Amygdala (tissue), 56 donors: Measurements from ENCODE around the gene EIF3L.
A peak's percentile ranks its signal among the peaks of the same experiment; 100 is the strongest.

Experiments used
- DNase-seq, 56 donors: peaks; one replicate each; lab custom pipeline; 2025; lab: John Stamatoyannopoulos, UW

Gene EIF3L

GRCh38 chr22:37816543-37817180 lies 32.6 kb upstream of the EIF3L start:
- no peak for DNase-seq

GRCh38 chr22:37817705-37818408 lies 31.4 kb upstream of the EIF3L start:
- DNase-seq: peak in 52 of 56 donors; percentile 24 to 86 (median 71)

DNA sequence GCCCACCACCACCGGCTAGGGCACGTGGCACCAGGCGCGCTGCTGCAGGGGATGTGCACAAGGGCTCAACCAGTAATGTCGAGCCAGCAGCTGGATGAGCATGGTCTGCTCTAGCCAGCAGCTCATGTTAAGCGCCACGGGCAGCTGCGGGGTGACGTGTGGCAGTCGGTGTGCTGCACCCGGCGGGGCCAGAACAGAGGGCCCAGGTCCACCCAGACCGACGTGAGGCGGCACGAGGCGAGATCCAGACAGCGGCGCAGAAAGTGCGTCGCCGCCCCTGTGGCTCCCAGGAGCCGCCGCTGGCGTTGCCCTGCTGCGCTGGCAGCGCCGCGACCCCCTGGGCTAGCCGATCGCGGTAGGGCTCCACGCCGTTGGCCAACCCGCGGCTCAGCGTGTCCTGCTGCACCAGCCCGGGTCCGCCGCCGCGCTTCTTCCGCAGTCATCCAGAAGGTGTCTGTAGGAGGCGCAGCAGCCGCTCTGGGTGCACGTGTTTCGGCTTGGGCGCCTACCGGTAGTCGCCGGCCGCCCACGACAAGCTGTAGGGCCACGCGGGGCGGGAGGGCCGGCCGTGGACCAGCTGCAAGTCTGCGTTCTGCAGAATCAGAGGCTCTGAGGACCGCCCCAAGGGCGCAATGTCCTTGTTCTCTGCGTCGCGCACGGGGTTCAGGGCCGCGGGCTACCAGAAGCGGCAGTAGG lies 30.7 kb upstream of the EIF3L start:
- peak in 22 of 56 donors; percentile 7 to 54 (median 31) for DNase-seq

DNA sequence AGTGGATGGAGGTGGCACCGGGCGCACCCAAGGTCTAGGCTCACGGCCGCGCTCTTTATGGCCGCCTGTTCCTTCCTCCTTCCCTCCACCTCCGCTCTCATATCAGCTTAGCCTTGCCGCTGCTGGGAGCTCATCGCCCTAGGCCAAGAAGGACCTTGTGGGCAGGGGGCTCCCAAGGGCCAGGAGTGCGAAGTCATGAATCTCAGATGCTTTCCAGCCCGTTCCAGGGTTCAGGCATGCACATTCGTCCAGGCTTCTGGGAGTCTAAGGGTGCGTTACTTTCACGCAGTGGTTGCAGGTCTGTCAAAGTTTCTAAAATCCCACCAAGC lies 30.1 kb upstream of the EIF3L start:
- DNase-seq: no peak

DNA sequence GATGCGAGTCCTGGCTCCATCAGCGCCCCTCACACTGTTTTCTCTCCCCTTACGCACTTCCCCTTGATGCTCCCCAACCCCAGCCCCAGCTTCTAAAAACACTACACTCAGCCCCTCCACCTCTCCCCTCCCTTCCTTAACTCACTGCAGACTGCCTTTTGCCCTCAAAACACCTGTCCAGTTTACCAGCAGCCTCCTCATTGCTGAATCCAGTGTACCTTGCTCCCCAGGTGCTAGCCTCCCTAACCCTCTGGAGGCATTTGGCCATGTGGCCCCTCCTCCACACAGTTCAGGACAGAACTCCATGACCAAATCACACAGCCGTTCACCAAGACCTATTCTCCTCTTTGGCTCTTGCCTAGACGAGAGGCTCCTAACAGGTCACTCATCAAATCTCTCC lies 28.9 kb upstream of the EIF3L start:
- DNase-seq: no peak

DNA sequence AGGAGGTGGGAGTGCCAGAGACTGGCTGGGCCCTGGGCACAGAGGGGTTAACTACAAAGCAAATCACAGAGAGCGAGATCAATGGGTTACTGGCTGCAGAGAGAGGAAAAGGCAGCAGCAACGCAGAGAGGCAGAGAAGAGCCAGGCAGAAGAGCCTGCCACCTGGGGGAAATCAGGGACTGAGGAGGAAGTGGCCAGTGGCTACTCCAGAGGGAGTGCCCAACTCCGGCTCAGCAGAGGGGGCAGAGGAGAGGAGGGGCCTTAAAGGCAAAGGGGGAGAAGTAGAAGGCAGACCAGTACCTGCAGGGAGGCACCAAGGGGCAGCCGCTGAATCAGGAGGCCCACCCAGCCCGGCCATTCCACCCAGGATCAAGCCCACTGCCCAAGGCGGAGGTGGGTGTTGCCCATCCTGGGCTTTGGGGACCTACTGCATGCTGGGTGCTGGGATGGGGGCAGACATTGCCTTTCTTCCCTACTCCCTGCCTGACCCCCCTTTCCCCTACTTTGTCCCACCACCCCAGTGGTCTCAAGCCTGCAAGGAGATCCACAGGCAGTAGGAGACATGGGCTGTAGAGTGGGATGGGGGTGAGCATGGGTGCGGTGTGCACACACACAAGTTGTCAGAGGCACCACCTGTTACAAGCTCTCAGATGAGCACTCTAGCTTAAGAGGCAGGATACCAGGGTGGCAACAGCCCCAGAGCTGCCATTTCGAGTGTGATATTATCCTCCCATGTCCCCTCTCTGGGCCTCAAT lies 27.0 kb upstream of the EIF3L start:
- no peak for DNase-seq

GRCh38 chr22:37823134-37823985 lies 25.9 kb upstream of the EIF3L start, which contains the start of gene GALR3:
Gene GALR3, plus strand, starts transcription at chr22:37823382. Its CDS starts 25 bp downstream, at chr22:37823407.
- no peak for DNase-seq

DNA sequence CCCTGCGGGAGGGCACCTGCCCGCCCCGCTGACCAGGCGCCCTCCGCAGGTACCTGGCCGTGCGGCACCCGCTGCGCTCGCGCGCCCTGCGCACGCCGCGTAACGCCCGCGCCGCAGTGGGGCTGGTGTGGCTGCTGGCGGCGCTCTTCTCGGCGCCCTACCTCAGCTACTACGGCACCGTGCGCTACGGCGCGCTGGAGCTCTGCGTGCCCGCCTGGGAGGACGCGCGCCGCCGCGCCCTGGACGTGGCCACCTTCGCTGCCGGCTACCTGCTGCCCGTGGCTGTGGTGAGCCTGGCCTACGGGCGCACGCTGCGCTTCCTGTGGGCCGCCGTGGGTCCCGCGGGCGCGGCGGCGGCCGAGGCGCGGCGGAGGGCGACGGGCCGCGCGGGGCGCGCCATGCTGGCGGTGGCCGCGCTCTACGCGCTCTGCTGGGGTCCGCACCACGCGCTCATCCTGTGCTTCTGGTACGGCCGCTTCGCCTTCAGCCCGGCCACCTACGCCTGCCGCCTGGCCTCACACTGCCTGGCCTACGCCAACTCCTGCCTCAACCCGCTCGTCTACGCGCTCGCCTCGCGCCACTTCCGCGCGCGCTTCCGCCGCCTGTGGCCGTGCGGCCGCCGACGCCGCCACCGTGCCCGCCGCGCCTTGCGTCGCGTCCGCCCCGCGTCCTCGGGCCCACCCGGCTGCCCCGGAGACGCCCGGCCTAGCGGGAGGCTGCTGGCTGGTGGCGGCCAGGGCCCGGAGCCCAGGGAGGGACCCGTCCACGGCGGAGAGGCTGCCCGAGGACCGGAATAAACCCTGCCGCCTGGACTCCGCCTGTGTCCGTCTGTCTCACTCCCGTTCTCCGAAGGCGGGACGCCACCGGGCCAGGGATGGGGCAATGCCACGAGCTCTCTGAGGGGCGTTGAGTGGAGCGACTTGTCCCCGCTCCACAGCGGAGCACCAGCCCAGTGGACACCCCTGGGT lies 24.3 kb upstream of the EIF3L start:
- DNase-seq: peak in 1 of 56 donors; percentile 29

DNA sequence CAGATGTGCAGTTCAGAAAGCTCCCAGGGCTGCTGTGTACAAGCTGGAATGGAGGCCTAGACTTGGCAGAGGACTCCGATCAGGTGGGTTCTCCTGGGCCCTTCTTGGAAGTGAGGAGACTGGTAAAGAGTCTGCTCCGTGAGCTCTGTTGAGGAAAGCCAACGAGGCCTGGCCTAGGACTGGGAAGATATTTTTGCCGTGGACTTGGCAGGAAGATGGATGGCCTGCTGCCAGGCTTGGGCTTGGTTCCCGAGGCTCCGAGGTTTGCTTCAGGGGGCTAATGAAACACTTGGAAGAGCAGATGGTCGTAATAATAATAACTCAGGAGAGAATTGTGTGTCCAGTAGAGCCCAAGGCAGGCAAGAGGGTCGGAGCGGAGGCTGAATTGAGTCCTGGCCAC lies 22.2 kb upstream of the EIF3L start:
- DNase-seq: peak in 39 of 56 donors; percentile 10 to 77 (median 45)

DNA sequence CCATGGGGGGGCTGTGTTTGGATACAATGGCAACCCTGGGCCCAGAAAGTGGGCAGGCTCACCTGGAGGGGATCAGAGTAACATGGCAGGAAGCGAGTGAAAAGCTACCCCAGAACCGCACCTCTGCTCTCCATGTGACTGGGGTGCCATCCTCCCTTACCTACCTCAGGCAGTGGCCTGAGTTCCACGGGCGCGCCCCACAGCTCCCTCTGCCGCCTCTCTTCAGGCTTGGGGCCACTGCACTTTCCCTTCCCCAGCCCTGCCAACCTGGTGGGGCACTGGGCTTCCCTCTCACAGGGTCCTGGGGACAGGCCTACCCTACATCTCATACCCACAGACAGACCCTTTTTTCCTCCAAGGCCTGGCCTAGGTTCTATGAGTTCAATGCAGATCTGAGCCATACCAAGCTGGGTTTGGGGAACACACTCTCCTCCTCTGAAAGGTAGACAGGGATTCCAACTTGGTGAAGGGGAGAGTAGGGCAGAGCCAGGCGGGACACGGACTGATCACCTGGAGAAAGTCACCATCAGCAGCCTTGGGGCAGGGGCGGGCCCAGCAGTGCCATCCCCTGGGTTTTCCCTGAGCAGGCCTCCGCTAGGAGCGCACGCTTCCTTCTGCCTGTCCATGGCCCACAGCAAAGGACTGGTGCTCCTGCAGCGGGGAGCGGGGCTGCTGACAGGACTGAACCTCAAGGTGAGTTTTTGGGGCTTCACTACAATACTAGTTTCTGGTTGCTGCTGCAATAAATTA lies 19.0 kb upstream of the EIF3L start:
- DNase-seq: no peak

GRCh38 chr22:37831472-37831871 lies 17.7 kb upstream of the EIF3L start:
- no peak for DNase-seq

DNA sequence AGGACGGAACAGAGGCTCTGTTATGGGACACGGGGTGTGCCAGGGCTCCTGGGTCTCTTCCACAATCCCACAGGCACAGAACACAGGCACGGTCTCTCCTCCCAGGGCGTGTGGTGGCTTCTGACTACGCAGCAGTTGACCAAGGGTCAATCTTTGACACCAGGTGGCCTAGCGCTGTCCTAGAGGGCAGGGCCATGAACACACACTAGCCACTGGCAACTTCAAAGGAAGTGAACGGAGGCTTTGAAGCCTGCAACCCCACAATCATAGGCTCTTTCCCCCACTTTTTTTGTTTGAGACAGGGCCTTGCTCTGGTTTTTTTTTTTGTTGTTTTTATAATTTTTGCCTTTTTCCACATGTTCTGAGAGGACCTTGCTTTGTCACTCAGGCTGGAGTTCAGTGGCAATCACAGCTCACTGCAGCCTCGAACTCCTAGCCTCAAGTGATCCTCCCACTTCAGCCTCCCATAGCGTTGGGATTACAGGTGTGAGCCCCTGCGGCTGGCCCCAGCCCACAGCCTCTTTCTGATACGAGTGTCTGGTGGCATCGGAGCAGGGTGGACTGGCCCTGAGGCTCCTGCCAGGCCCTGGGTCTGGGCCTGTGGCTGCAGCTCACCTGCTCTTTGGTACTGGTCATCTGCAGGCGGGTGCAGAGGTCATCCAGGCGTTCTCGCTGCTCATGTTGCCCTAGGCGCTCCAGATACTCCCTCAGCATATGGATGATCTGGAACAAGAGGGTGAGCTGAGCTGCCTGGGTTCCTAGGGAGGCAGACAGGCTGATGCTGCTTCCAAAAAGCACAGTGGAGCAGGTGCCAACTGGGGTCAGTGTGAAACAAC lies 17.0 kb upstream of the EIF3L start:
- no peak for DNase-seq

GRCh38 chr22:37842015-37842793 lies 7.0 kb upstream of the EIF3L start:
- no peak for DNase-seq

- DNase-seq: peak in 14 of 56 donors; percentile 45 to 71 (median 62)
Measured at GRCh38 chr22:37843741-37844089, 5.5 kb upstream of the EIF3L start.

- no peak for DNase-seq
Measured at GRCh38 chr22:37844904-37845329, 4.3 kb upstream of the EIF3L start.

GRCh38 chr22:37846433-37846832 lies 2.8 kb upstream of the EIF3L start:
- DNase-seq: no peak
